HFFc6 (cell line): Measurements from ENCODE around the gene PRKD1. TPM values are rescaled to one million over a fixed set of nuclear protein-coding genes. Genes with fewer than 3 reads are reported as not detected.

Experiments
- DNase-seq: peaks from one replicate; pipeline ENCODE4 v3.0.0-alpha.2; 2018
- H3K27ac Mint-ChIP-seq: 2 replicates; pipeline ENCODE4 v1.8.0; 2020; ENCODE audit warnings: mild to moderate bottlenecking, mixed read lengths
- H3K27me3 Mint-ChIP-seq: 2 replicates; pipeline ENCODE4 v1.8.0; 2021; ENCODE audit warnings: mild to moderate bottlenecking, moderate library complexity, mixed read lengths; ENCODE audit not compliant: insufficient read depth
- H3K36me3 Mint-ChIP-seq: 2 replicates; pipeline ENCODE4 v1.8.0; 2021; ENCODE audit warnings: low read depth, mixed read lengths
- H3K4me1 Mint-ChIP-seq: 2 replicates; pipeline ENCODE4 v1.8.0; 2020; ENCODE audit warnings: low read depth, mixed read lengths
- H3K4me3 Mint-ChIP-seq: 2 replicates; pipeline ENCODE4 v1.8.0; 2020; ENCODE audit warnings: mild to moderate bottlenecking, moderate library complexity, mixed read lengths
- H3K9me3 Mint-ChIP-seq: 2 replicates; pipeline ENCODE4 v1.8.0; 2020; ENCODE audit warnings: mild to moderate bottlenecking, mixed read lengths
- total RNA-seq, 6 experiments: library from RNA; stranded (reverse); fragmentation: NEBNext Ultra II Directional; extraction: Animal tissue kit (Norgen Biotek cat#: 25700); gene quantifications; 2 replicates in 1 of 6; 3 replicates in 5 of 6; pipeline ENCODE4 v1.2.3, GENCODE V29; 2021
- TF ChIP-seq, protein P1 (sequence below): fragments of 200-600 bp; sonication (generic); IDR thresholded peaks from 2 replicates; pipeline ENCODE4 v1.5.0; 2021; ENCODE audit warnings: antibody characterized with exemption, mild to moderate bottlenecking

Gene PRKD1
- total RNA-seq, 6 experiments from 2014 or later = 19.1 to 23.9 (median 21.7) TPM

DNA sequence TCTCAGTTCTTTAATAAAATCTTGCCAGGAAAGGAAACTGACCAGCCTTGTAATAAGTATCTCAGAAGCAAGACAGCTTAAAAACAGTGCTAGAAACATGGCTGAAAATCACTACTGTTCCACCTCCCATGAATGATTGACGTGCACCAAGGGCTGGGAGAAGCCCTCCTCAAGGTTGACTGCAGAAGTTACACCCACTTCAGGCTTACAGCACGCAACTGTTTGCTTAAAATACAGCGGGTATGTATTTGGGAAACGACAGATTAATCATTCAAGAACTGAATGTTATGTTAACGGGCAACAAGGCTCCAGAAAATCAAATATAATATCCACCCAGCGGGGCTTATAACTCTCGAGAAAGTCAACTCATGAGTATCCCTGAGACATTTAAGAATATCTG lies 22.1 kb downstream of the PRKD1 start:
- no peak for DNase-seq
- TF ChIP-seq, protein P1, sequence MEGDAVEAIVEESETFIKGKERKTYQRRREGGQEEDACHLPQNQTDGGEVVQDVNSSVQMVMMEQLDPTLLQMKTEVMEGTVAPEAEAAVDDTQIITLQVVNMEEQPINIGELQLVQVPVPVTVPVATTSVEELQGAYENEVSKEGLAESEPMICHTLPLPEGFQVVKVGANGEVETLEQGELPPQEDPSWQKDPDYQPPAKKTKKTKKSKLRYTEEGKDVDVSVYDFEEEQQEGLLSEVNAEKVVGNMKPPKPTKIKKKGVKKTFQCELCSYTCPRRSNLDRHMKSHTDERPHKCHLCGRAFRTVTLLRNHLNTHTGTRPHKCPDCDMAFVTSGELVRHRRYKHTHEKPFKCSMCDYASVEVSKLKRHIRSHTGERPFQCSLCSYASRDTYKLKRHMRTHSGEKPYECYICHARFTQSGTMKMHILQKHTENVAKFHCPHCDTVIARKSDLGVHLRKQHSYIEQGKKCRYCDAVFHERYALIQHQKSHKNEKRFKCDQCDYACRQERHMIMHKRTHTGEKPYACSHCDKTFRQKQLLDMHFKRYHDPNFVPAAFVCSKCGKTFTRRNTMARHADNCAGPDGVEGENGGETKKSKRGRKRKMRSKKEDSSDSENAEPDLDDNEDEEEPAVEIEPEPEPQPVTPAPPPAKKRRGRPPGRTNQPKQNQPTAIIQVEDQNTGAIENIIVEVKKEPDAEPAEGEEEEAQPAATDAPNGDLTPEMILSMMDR = no peak
- Mint-ChIP-seq H3K4me3 (no peak overlapping the region), H3K27ac (no peak overlapping the region), H3K27me3 (0 out of 2 replicates have a peak, but pooled peaks cover 3% of the 10 kb centered on the region), H3K4me1 (peaks cover 22% of the 10 kb centered on the region), H3K9me3 (no peaks in the 10 kb centered on the region), H3K36me3 (peaks cover 12% of the 10 kb centered on the region; the same call in 1 of the 2 replicates)

DNA sequence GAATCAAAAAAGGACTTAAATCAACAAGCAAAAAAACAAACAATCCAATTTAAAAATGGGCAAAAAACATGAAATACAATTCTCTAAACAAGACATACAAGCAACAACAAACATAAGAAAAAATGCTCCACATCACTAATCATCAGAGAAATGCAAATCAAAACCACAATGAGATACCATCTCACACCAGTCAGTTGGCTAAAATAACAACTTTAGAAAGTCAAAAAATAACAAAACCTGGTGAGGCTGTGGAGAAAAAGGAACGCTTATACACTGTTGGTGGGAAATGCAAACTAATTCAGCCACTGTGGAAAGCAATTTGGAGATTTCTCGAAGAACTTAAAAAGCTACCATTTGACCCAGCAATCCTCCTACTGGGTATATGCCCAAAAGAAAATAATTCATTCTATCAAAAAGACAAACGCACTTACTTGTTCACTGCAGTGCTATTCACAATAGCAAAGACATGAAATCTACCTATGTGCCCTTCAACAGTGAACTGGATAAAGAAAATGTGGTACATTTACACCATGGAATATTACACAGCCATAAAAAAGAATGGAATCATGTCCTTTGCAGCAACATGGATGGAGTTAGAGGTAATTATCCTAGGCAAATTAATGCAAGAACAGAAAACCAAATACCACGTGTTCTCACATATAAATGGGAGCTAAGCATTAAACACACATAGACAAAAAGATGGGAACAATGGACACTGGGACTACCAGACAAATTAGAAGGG lies 26.9 kb downstream of the PRKD1 start:
- Mint-ChIP-seq H3K4me3 (no peak overlapping the region), H3K27ac (no peak overlapping the region), H3K36me3 (peaks cover 4% of the 10 kb centered on the region; the same call in 1 of the 2 replicates), H3K9me3 (no peaks in the 10 kb centered on the region), H3K27me3 (no peaks in the 10 kb centered on the region), H3K4me1 (peaks cover 15% of the 10 kb centered on the region)
- no peak for DNase-seq
- TF ChIP-seq, protein P1 = no peak

DNA sequence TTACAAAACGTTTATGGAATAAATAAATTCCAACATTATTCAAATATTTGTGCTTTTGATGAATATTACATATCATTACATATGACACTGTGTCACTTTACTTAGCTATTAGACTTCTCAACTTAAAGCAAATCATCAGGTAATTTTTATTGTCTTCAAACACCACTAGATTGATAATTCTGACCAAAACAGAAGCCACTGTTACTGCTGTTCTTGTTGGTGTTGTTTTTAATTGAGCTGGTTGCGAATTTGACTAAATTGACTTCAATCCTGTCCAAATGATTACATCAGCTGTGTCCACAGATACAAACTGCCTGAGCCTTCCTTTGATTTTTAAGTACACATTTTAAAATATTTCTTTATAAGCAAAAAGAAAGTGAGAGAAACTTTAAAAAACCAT lies 29.2 kb downstream of the PRKD1 start:
- H3K4me1 Mint-ChIP-seq = peaks cover 15% of the 10 kb centered on the region
- no peaks in the 10 kb centered on the region for H3K9me3 Mint-ChIP-seq
- H3K27me3 Mint-ChIP-seq = no peaks in the 10 kb centered on the region
- TF ChIP-seq, protein P1 = no peak
- no peak overlapping the region for H3K4me3 Mint-ChIP-seq
- no peak overlapping the region for H3K27ac Mint-ChIP-seq
- DNase-seq = no peak
- peaks cover 4% of the 10 kb centered on the region; the same call in 1 of the 2 replicates for H3K36me3 Mint-ChIP-seq

DNA sequence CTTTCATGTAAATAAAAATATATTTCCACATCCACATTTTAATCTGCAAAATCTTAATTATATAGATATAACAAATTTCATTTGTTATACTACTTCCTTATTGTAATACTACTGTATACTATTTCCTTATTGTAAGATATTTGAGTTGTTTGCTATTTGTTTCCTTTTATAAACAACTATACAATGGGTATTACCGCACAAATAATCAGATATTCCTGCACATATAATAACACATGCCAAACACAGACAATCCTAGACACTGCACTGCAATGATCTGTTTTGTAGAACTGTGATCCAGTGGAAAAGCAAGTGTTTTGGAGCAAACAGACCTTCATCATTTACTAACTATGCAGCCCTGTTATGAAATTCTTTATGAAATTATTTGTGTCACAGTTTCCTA lies 30.5 kb downstream of the PRKD1 start:
- H3K36me3 Mint-ChIP-seq = peaks cover 4% of the 10 kb centered on the region; the same call in 1 of the 2 replicates
- H3K9me3 Mint-ChIP-seq = no peaks in the 10 kb centered on the region
- H3K27ac Mint-ChIP-seq = no peak overlapping the region
- no peaks in the 10 kb centered on the region for H3K27me3 Mint-ChIP-seq
- no peak overlapping the region for H3K4me3 Mint-ChIP-seq
- TF ChIP-seq, protein P1 = no peak
- no peak for DNase-seq
- H3K4me1 Mint-ChIP-seq = peaks cover 15% of the 10 kb centered on the region

DNA sequence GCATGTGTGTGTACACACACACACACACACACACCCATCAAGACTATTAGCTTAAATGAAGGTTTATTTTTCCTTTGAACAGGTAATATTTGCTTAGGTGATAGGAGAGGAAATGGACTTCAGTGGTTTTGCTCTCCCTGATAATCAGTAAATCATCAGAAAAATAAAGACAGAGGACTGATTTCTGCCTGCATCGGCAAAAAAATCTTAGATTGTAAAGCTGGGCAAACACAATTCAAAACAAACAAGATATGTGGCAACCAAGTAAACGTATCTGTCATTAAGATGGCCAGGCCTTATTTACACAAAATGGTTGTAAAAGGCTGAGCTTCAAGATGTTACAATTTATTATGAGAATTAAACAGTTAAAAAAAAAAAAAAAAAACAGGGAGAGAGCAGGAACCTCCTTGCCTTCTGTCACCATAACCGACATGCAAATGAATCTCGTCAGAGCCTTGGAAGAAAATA lies 31.3 kb downstream of the PRKD1 start:
- Mint-ChIP-seq H3K9me3 (no peaks in the 10 kb centered on the region), H3K36me3 (peaks cover 4% of the 10 kb centered on the region; the same call in 1 of the 2 replicates), H3K4me3 (no peak overlapping the region), H3K4me1 (peaks cover 15% of the 10 kb centered on the region), H3K27ac (no peak overlapping the region), H3K27me3 (no peaks in the 10 kb centered on the region)
- TF ChIP-seq, protein P1 = no peak
- no peak for DNase-seq
